ENCODE measurements around the gene STK11IP. TPM values are rescaled to one million over a fixed set of nuclear protein-coding genes. Genes with fewer than 3 reads are reported as not detected.

The STK11IP gene
- total and polyA plus RNA-seq, 2 of the 13 experiments (the other 11 are each of a cell fraction or from before 2014, with no cell fraction given) = 12.8 to 24.0 TPM

- no peak for TF ChIP-seq KIAA2018 (CRISPR knock-in tag; IDR thresholded peaks at IDR 0.05; ENCODE audit: borderline replicate concordance)
- no peak for TF ChIP-seq ZFAT (CRISPR knock-in tag; conservative IDR thresholded peaks at IDR 0.05)
- no peak for TF ChIP-seq ZNF598 (CRISPR knock-in tag; IDR thresholded peaks at IDR 0.05; ENCODE audit: borderline replicate concordance)
- TF ChIP-seq E2F5 (CRISPR knock-in tag; conservative IDR thresholded peaks at IDR 0.05) = peak; percentile 62; the same call in 1 of the 2 replicates
- TF ChIP-seq ZNF280B (CRISPR knock-in tag; IDR thresholded peaks at IDR 0.05; ENCODE audit: borderline replicate concordance) = peak; percentile 66
- TF ChIP-seq MAFF (IDR thresholded peaks at IDR 0.05; ENCODE audit: low read depth, low read length) = no peak
- 0 out of 2 replicates have a peak, but pooled peaks have one; percentile 56 for TF ChIP-seq FIP1L1 (IDR thresholded peaks at IDR 0.05; ENCODE audit: borderline replicate concordance, insufficient read depth, low read depth, low read length)
- TF ChIP-seq ATF4 (CRISPR knock-in tag; IDR thresholded peaks at IDR 0.05) = no peak; a peak in 1 of 4 replicates
- peak; percentile 84; the same call in 1 of the 2 replicates for TF ChIP-seq TFDP1 (CRISPR knock-in tag; IDR thresholded peaks at IDR 0.05; ENCODE audit: borderline replicate concordance)
- peak; percentile 96 for TF ChIP-seq ZNF747 (CRISPR knock-in tag; IDR thresholded peaks at IDR 0.05; ENCODE audit: borderline replicate concordance)
- TF ChIP-seq EP300 (IDR thresholded peaks at IDR 0.05; ENCODE audit: low read depth in 2 of 2, low read length in 2 of 2) = no peak
- no peak for TF ChIP-seq EP300 (CRISPR knock-in tag; IDR thresholded peaks at IDR 0.05; ENCODE audit: borderline replicate concordance)
- TF ChIP-seq ZNF383 (CRISPR knock-in tag; IDR thresholded peaks at IDR 0.05; ENCODE audit: borderline replicate concordance) = no peak
- peak; percentile 46 for TF ChIP-seq RAD21 (CRISPR knock-in tag; IDR thresholded peaks at IDR 0.05)
Observed at GRCh38 chr2:219552382-219553167, 45.1 kb upstream of the STK11IP start (continued).

Measured in HepG2 (cell line).